ENCODE data around the gene DLX3.

Gene DLX3

GRCh38 chr17:49984776-49985175, 10.2 kb downstream of the DLX3 start:
- no peak for TF ChIP-seq RAD21 (IDR thresholded peaks at IDR 0.05; ENCODE audit: low read depth)
- no peak for TF ChIP-seq TEAD4 (IDR thresholded peaks at IDR 0.05)
- no peak for TF ChIP-seq FOXM1 (IDR thresholded peaks at IDR 0.05; ENCODE audit: borderline replicate concordance, low read depth)
- TF ChIP-seq EGR1 (IDR thresholded peaks at IDR 0.05) = no peak
- TF ChIP-seq, protein P1, sequence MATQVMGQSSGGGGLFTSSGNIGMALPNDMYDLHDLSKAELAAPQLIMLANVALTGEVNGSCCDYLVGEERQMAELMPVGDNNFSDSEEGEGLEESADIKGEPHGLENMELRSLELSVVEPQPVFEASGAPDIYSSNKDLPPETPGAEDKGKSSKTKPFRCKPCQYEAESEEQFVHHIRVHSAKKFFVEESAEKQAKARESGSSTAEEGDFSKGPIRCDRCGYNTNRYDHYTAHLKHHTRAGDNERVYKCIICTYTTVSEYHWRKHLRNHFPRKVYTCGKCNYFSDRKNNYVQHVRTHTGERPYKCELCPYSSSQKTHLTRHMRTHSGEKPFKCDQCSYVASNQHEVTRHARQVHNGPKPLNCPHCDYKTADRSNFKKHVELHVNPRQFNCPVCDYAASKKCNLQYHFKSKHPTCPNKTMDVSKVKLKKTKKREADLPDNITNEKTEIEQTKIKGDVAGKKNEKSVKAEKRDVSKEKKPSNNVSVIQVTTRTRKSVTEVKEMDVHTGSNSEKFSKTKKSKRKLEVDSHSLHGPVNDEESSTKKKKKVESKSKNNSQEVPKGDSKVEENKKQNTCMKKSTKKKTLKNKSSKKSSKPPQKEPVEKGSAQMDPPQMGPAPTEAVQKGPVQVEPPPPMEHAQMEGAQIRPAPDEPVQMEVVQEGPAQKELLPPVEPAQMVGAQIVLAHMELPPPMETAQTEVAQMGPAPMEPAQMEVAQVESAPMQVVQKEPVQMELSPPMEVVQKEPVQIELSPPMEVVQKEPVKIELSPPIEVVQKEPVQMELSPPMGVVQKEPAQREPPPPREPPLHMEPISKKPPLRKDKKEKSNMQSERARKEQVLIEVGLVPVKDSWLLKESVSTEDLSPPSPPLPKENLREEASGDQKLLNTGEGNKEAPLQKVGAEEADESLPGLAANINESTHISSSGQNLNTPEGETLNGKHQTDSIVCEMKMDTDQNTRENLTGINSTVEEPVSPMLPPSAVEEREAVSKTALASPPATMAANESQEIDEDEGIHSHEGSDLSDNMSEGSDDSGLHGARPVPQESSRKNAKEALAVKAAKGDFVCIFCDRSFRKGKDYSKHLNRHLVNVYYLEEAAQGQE (IDR thresholded peaks at IDR 0.05; ENCODE audit: low read depth) = no peak
- no peak for TF ChIP-seq CREB1 (IDR thresholded peaks at IDR 0.05; ENCODE audit: low read depth)
- no peak for TF ChIP-seq ZBTB7A (IDR thresholded peaks at IDR 0.05; ENCODE audit: low read depth)
- TF ChIP-seq MAX (IDR thresholded peaks at IDR 0.05) = no peak
- TF ChIP-seq TCF12 (IDR thresholded peaks at IDR 0.05; ENCODE audit: low read depth) = no peak
- no peak for TF ChIP-seq TAF1 (IDR thresholded peaks at IDR 0.05; ENCODE audit: low read depth)
- no peak for TF ChIP-seq CEBPB (IDR thresholded peaks at IDR 0.05)
- TF ChIP-seq NFIC (IDR thresholded peaks at IDR 0.05) = no peak
- no peak for TF ChIP-seq USF1 (IDR thresholded peaks at IDR 0.05)
- no peak for TF ChIP-seq YY1 (IDR thresholded peaks at IDR 0.05; ENCODE audit: low read depth)

- no peak for TF ChIP-seq EP300 (IDR thresholded peaks at IDR 0.05; ENCODE audit: borderline replicate concordance)
Measured at GRCh38 chr17:49984283-49984682, 10.7 kb downstream of the DLX3 start.

DNA sequence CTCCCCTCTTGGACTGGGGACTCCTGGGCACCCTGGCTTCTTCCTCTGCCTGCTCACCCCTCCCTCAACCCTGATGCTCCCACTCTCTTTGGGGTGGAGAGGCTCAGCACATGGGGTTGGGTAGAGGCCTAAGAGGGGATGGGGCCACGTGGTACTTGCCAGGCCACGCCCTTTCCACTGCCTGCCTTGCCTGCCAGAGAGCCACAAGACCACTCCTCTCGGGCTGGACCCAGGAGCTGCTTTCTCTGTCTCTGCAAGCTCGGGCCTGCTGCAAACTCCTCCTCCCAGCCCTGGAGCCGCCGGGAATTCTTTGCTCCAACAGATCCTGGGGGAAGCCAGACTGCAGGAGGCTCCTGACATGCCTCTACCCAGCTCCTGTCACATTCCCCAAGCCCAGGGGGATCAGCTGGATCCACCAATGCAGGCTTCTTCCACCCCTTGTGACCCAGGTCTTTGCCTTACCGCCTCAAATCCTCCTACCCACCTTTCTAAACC, 14.3 kb downstream of the DLX3 start:
- TF ChIP-seq USF1 (IDR thresholded peaks at IDR 0.05) (peak; percentile 64; the same call in 1 of the 2 replicates), EP300 (IDR thresholded peaks at IDR 0.05; ENCODE audit: borderline replicate concordance) (no peak)

DNA sequence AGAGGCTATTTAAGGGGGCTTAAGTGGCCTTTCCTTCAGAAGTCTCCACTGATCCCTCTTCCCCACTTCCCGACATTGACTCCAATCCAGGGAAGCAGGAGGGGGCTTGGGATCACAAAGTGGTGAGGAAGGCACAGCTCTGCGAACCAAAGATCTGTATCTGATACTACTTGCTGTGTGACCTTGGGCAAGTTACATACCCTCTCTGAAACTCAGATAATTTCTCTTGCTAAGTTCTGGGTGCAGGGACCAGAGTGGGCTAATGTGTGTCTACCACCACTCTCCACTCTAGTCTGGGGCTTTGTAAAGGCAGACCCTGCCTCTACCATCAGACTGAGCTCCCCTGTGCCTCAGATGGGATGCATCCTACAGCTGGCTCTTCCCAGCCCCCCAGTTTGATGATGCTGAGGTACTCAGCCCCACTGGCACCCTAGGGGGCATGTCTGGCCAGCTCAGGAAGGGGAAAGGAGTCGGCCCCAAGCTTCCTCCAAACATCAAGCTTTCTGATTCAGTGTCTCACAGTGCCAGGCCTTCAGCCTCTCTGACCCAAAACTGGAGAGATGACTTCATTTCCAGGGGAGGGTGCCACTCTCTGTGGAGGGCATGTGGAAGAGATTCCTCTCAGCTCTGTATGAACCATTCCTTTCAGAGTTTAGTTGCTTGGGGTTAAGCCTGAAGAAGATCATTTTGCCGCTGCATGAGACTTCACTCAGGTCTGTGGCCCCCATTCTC, 15.1 kb downstream of the DLX3 start:
- TF ChIP-seq TAF1 (IDR thresholded peaks at IDR 0.05; ENCODE audit: low read depth) (no peak), USF1 (IDR thresholded peaks at IDR 0.05) (no peak), TCF12 (IDR thresholded peaks at IDR 0.05; ENCODE audit: low read depth) (no peak), EP300 (IDR thresholded peaks at IDR 0.05; ENCODE audit: borderline replicate concordance) (no peak), CEBPB (IDR thresholded peaks at IDR 0.05) (no peak), MAX (IDR thresholded peaks at IDR 0.05) (no peak), CREB1 (IDR thresholded peaks at IDR 0.05; ENCODE audit: low read depth) (no peak), NFIC (IDR thresholded peaks at IDR 0.05) (no peak), RAD21 (IDR thresholded peaks at IDR 0.05; ENCODE audit: low read depth) (no peak), YY1 (IDR thresholded peaks at IDR 0.05; ENCODE audit: low read depth) (no peak), TEAD4 (IDR thresholded peaks at IDR 0.05) (no peak), FOXM1 (IDR thresholded peaks at IDR 0.05; ENCODE audit: borderline replicate concordance, low read depth) (no peak), EGR1 (IDR thresholded peaks at IDR 0.05) (no peak), ZBTB7A (IDR thresholded peaks at IDR 0.05; ENCODE audit: low read depth) (no peak)
- TF ChIP-seq, protein P1 (IDR thresholded peaks at IDR 0.05; ENCODE audit: low read depth) = no peak

- TF ChIP-seq TAF1 (IDR thresholded peaks at IDR 0.05; ENCODE audit: low read depth) (no peak), CREB1 (IDR thresholded peaks at IDR 0.05; ENCODE audit: low read depth) (no peak)
Measured at GRCh38 chr17:49978501-49978900, 16.5 kb downstream of the DLX3 start.

All from Ishikawa (cell line).